Activated CD8-positive, alpha-beta T cell treated with anti-CD3 and anti-CD28 coated beads for 36 hours (primary cell): ENCODE data around the gene ETV6. TPM values are rescaled to one million over a fixed set of nuclear protein-coding genes. Genes with fewer than 3 reads are reported as not detected.
A peak's percentile ranks its signal among the peaks of the same experiment; 100 is the strongest.

Source experiments
- ATAC-seq: fragments of 200-7000 bp; cut with Tn5 transposase; one replicate; pipeline ENCODE4 v1.10.0; 2021; ENCODE audit warnings: mild to moderate bottlenecking, moderate library complexity
- CTCF ChIA-PET: fragments of 350-600 bp; sonication (Branson Sonifier 250); formaldehyde crosslinking; loops from one replicate; lab custom pipeline; 2021; ENCODE audit warnings: antibody characterized with exemption; lab: Charles Lee
- POLR2A ChIA-PET: fragments of 350-600 bp; sonication (Branson Sonifier 250); formaldehyde crosslinking; loops from one replicate; lab custom pipeline; 2021; ENCODE audit warnings: antibody characterized with exemption; lab: Charles Lee
- DNase-seq: peaks from one replicate; pipeline ENCODE4 v3.0.0-alpha.2; 2020
- H3K27ac Mint-ChIP-seq: one replicate; pipeline ENCODE4 v1.8.0; 2021; ENCODE audit warnings: mild to moderate bottlenecking, mixed read lengths
- H3K27me3 Mint-ChIP-seq: one replicate; pipeline ENCODE4 v1.8.0; 2021; ENCODE audit warnings: mixed read lengths
- H3K36me3 Mint-ChIP-seq: one replicate; pipeline ENCODE4 v1.8.0; 2021; ENCODE audit warnings: low read depth, mixed read lengths
- H3K4me1 Mint-ChIP-seq: one replicate; pipeline ENCODE4 v1.8.0; 2021; ENCODE audit warnings: low read depth, mixed read lengths
- H3K4me3 Mint-ChIP-seq: one replicate; pipeline ENCODE4 v1.8.0; 2021; ENCODE audit warnings: mild to moderate bottlenecking, moderate library complexity, mixed read lengths
- H3K9me3 Mint-ChIP-seq: one replicate; pipeline ENCODE4 v1.8.0; 2021; ENCODE audit warnings: mixed read lengths
- CTCF ChIP-seq: fragments of 200-600 bp; IDR thresholded peaks from one replicate; pipeline ENCODE4 v1.8.0; 2022; ENCODE audit warnings: antibody characterized with exemption, mild to moderate bottlenecking
- intact Hi-C: fragments of 100-400 bp; cut with micrococcal nuclease; formaldehyde crosslinking; loops from one replicate; pipeline ENCODE4 v1.10.0; 2022
- total RNA-seq, 2 experiments: library from RNA; stranded (reverse); gene quantifications; one replicate each; pipeline ENCODE4 v1.2.3, GENCODE V29; 2021

The ETV6 gene
- total RNA-seq, 2 experiments from 2014 or later, result 20.5 to 22.7 TPM

DNA sequence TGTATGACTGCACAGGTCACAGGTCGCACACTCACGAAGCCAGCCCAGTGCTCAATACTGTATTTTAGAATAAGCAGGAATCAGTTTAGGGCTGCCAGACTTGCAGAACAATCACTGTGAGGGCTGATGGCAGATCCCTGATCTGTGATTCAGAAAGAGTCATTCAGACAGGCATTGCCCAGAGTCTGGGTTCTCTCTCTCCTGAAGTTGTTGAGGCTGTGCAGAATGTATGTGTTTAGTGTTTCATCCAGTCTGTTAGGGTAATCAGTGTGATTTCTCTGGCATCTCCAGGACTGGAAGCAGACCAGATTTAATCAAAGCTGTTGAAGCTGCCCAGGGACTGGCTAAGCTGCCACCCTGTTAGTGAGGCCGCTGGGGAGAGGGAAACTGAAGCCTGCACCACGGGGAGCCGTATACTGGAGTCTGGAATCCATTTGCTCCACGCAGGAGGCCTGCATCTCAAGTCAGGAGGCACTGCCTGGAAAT, 69.3 kb downstream of the ETV6 start:
- Mint-ChIP-seq H3K27me3 (no peaks in the 10 kb centered on the region), H3K36me3 (peaks cover 14% of the 10 kb centered on the region), H3K27ac (no peak overlapping the region), H3K4me3 (no peak overlapping the region), H3K9me3 (no peaks in the 10 kb centered on the region), H3K4me1 (peaks cover 18% of the 10 kb centered on the region)
- intact Hi-C loops, result no loop called here
- no peak for DNase-seq
- no peak for ATAC-seq
- TF ChIP-seq CTCF, result no peak
- ChIA-PET CTCF (interaction anchor here (1.3 kb wide), 1 partner anchor 54 kb away, joined by 3 read pairs; no protein-coding TSS in a partner anchor), POLR2A (no interaction called here)

- DNase-seq, result peak; percentile 67
- CTCF ChIA-PET, result interaction anchor here (1.2 kb wide), 1 partner anchor 313 kb away, joined by 3 read pairs; no protein-coding TSS in a partner anchor
- H3K4me1 Mint-ChIP-seq, result peaks cover 18% of the 10 kb centered on the region
Observed at GRCh38 chr12:11719678-11720099, 70.2 kb downstream of the ETV6 start.

GRCh38 chr12:11722071-11722470, 72.6 kb downstream of the ETV6 start:
- intact Hi-C loops, result no loop called here
- ChIA-PET POLR2A (interaction anchor here (0.7 kb wide), 1 partner anchor 11 kb away, joined by 3 read pairs; no protein-coding TSS in a partner anchor), CTCF (interaction anchor here (1.1 kb wide), 2 partner anchors 10 to 67 kb away, joined by 3 read pairs; no protein-coding TSS in a partner anchor)
- no peak for ATAC-seq
- Mint-ChIP-seq H3K36me3 (peaks cover 13% of the 10 kb centered on the region), H3K27me3 (no peaks in the 10 kb centered on the region), H3K4me1 (peaks cover 31% of the 10 kb centered on the region), H3K9me3 (peaks cover 5% of the 10 kb centered on the region), H3K4me3 (no peak overlapping the region), H3K27ac (no peak overlapping the region)
- no peak for DNase-seq
- TF ChIP-seq CTCF, result no peak

More at GRCh38 chr12:11719678-11720099, 70.2 kb downstream of the ETV6 start:
- no peak for TF ChIP-seq CTCF
- Mint-ChIP-seq H3K9me3 (no peaks in the 10 kb centered on the region), H3K27ac (no peak overlapping the region), H3K4me3 (no peak overlapping the region), H3K27me3 (no peaks in the 10 kb centered on the region), H3K36me3 (peaks cover 12% of the 10 kb centered on the region)
- peak; percentile 91 for ATAC-seq
- intact Hi-C loops, result no loop called here
- POLR2A ChIA-PET, result no interaction called here

DNA sequence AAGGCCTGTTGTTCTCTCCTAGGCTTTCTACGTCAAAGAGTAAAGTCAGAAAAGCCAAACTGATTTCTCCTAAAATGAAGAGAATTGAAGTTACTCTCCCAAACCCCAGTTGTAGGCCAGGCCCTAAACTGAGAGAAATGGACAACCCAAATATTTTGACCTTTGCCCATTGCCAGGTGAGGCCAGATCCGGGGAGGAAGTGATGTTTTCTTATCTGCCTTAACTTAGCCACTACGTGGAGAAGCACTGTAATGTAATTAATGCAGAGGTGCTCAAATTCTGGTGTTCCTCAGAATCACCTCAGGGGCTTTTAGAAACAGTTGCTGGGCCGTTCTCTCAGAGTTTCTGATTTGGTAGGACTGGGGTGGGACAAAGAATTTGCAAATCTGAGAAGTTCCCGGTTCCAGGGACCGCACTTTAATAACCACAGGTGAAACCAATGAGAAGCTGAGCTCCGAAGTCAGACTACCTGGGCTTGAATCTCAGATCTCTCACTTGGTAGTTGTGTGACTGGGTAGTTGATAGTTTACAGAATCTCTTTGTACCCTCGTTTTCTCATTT, 73.2 kb downstream of the ETV6 start:
- Mint-ChIP-seq H3K27me3 (no peaks in the 10 kb centered on the region), H3K4me3 (no peak overlapping the region), H3K36me3 (peaks cover 13% of the 10 kb centered on the region), H3K4me1 (peaks cover 37% of the 10 kb centered on the region), H3K9me3 (peaks cover 5% of the 10 kb centered on the region), H3K27ac (no peak overlapping the region)
- no peak for TF ChIP-seq CTCF
- no peak for ATAC-seq
- intact Hi-C loops, result no loop called here
- ChIA-PET POLR2A (no interaction called here), CTCF (interaction anchor here (1.1 kb wide), 2 partner anchors 9 to 68 kb away, joined by 3 read pairs; no protein-coding TSS in a partner anchor)
- DNase-seq, result no peak

DNA sequence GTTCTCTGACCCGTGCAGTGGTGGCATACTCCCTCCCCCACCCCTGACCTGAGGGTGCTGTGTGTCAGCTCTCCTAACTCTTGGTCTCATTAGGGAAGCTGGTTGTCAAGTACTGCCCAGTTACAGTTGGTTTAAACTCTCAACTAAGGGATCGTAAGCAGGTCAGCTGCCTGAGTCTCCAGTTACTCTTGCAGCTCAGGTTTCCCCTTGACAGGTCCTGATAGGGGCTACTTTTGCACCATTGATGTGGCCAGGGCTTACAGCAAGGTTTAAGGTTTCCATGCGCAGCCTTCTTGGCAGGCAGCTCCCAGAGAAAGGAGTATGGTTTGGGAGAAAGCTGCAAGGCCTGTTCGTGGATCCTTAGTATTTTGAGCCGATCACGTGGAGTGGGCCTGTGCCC, 74.5 kb downstream of the ETV6 start:
- POLR2A ChIA-PET, result no interaction called here
- H3K9me3 Mint-ChIP-seq, result peaks cover 5% of the 10 kb centered on the region
- intact Hi-C loops, result no loop called here
- TF ChIP-seq CTCF, result no peak
- no peaks in the 10 kb centered on the region for H3K27me3 Mint-ChIP-seq
- ATAC-seq, result no peak
- H3K36me3 Mint-ChIP-seq, result peaks cover 13% of the 10 kb centered on the region
- CTCF ChIA-PET, result no interaction called here
- no peak overlapping the region for H3K27ac Mint-ChIP-seq
- H3K4me3 Mint-ChIP-seq, result no peak overlapping the region
- no peak for DNase-seq
- H3K4me1 Mint-ChIP-seq, result peaks cover 38% of the 10 kb centered on the region
